ENCODE results near the gene RFX4.

The RFX4 gene

GRCh38 chr12:106648736-106649135, 65.9 kb downstream of the RFX4 start:
- Mint-ChIP-seq H3K9me3 (no peaks in the 10 kb centered on the region), H3K36me3 (no peaks in the 10 kb centered on the region), H3K4me3 (no peak overlapping the region), H3K4me1 (no peaks in the 10 kb centered on the region), H3K27ac (no peak overlapping the region)
- no peak for ATAC-seq
- DNase-seq (ENCODE audit: low spot score in 2 of 2), result peak in 1 of 2 donors; percentile 3

- DNase-seq (ENCODE audit: low spot score in 2 of 2) (peak in 1 of 2 donors; percentile 2), ATAC-seq (no peak)
- H3K9me3 Mint-ChIP-seq, result no peaks in the 10 kb centered on the region
- H3K36me3 Mint-ChIP-seq, result no peaks in the 10 kb centered on the region
- no peak overlapping the region for H3K4me3 Mint-ChIP-seq
- H3K4me1 Mint-ChIP-seq, result no peaks in the 10 kb centered on the region
- H3K27ac Mint-ChIP-seq, result no peak overlapping the region
Observed at GRCh38 chr12:106651552-106651951, 68.7 kb downstream of the RFX4 start.

GRCh38 chr12:106652510-106653015, 69.8 kb downstream of the RFX4 start:
- Mint-ChIP-seq H3K4me1 (no peaks in the 10 kb centered on the region), H3K36me3 (no peaks in the 10 kb centered on the region), H3K4me3 (no peak overlapping the region), H3K9me3 (no peaks in the 10 kb centered on the region), H3K27ac (no peak overlapping the region)
- no peak for ATAC-seq
- peak in 1 of 2 donors; percentile 10 for DNase-seq (ENCODE audit: low spot score in 2 of 2)

- H3K4me1 Mint-ChIP-seq, result no peaks in the 10 kb centered on the region
- H3K4me3 Mint-ChIP-seq, result no peak overlapping the region
- no peaks in the 10 kb centered on the region for H3K36me3 Mint-ChIP-seq
- H3K27ac Mint-ChIP-seq, result no peak overlapping the region
- ATAC-seq, result no peak
- peak in 1 of 2 donors; percentile 32 for DNase-seq (ENCODE audit: low spot score in 2 of 2)
- no peaks in the 10 kb centered on the region for H3K9me3 Mint-ChIP-seq
Observed at GRCh38 chr12:106655577-106655976, 72.8 kb downstream of the RFX4 start.

GRCh38 chr12:106657488-106657887, 74.7 kb downstream of the RFX4 start:
- H3K27ac Mint-ChIP-seq, result no peak overlapping the region
- no peak overlapping the region for H3K4me3 Mint-ChIP-seq
- H3K9me3 Mint-ChIP-seq, result peaks cover 10% of the 10 kb centered on the region
- H3K36me3 Mint-ChIP-seq, result no peaks in the 10 kb centered on the region
- no peaks in the 10 kb centered on the region for H3K4me1 Mint-ChIP-seq
- no peak for DNase-seq (ENCODE audit: low spot score in 2 of 2)
- no peak for ATAC-seq

GRCh38 chr12:106663385-106663784, 80.6 kb downstream of the RFX4 start:
- ATAC-seq, result no peak

GRCh38 chr12:106669216-106669615, 86.4 kb downstream of the RFX4 start:
- no peaks in the 10 kb centered on the region for H3K36me3 Mint-ChIP-seq
- no peak overlapping the region for H3K4me3 Mint-ChIP-seq
- DNase-seq (ENCODE audit: low spot score in 2 of 2) (no peak), ATAC-seq (no peak)
- H3K27ac Mint-ChIP-seq, result no peak overlapping the region
- H3K4me1 Mint-ChIP-seq, result no peaks in the 10 kb centered on the region
- peaks cover 14% of the 10 kb centered on the region for H3K9me3 Mint-ChIP-seq

More at GRCh38 chr12:106663385-106663784, 80.6 kb downstream of the RFX4 start:
- Mint-ChIP-seq H3K9me3 (peaks cover 33% of the 10 kb centered on the region), H3K36me3 (no peaks in the 10 kb centered on the region), H3K4me1 (no peaks in the 10 kb centered on the region), H3K27ac (no peak overlapping the region), H3K4me3 (no peak overlapping the region)
- DNase-seq (ENCODE audit: low spot score in 2 of 2), result no peak

- ATAC-seq, result no peak
- H3K36me3 Mint-ChIP-seq, result no peaks in the 10 kb centered on the region
- DNase-seq (ENCODE audit: low spot score in 2 of 2), result no peak
- H3K27ac Mint-ChIP-seq, result no peak overlapping the region
- no peaks in the 10 kb centered on the region for H3K4me1 Mint-ChIP-seq
- peaks cover 6% of the 10 kb centered on the region for H3K9me3 Mint-ChIP-seq
- no peak overlapping the region for H3K4me3 Mint-ChIP-seq
Observed at GRCh38 chr12:106670131-106670530, 87.3 kb downstream of the RFX4 start.

- H3K4me3 Mint-ChIP-seq, result no peak overlapping the region
- no peak for ATAC-seq
- no peaks in the 10 kb centered on the region for H3K4me1 Mint-ChIP-seq
- no peak for DNase-seq (ENCODE audit: low spot score in 2 of 2)
- no peaks in the 10 kb centered on the region for H3K36me3 Mint-ChIP-seq
- H3K9me3 Mint-ChIP-seq, result no peaks in the 10 kb centered on the region
- no peak overlapping the region for H3K27ac Mint-ChIP-seq
Observed at GRCh38 chr12:106671840-106672239, 89.0 kb downstream of the RFX4 start.

GRCh38 chr12:106672314-106673025, 89.7 kb downstream of the RFX4 start:
- Mint-ChIP-seq H3K27ac (no peak overlapping the region), H3K4me1 (no peaks in the 10 kb centered on the region), H3K4me3 (no peak overlapping the region)

GRCh38 chr12:106673141-106673540, 90.3 kb downstream of the RFX4 start:
- H3K36me3 Mint-ChIP-seq, result no peaks in the 10 kb centered on the region
- H3K4me3 Mint-ChIP-seq, result no peak overlapping the region
- DNase-seq (ENCODE audit: low spot score in 2 of 2) (no peak), ATAC-seq (no peak)
- H3K9me3 Mint-ChIP-seq, result no peaks in the 10 kb centered on the region
- H3K4me1 Mint-ChIP-seq, result no peaks in the 10 kb centered on the region
- H3K27ac Mint-ChIP-seq, result no peak overlapping the region

More at GRCh38 chr12:106672314-106673025, 89.7 kb downstream of the RFX4 start:
- H3K36me3 Mint-ChIP-seq, result no peaks in the 10 kb centered on the region
- DNase-seq (ENCODE audit: low spot score in 2 of 2), result no peak
- ATAC-seq, result no peak
- no peaks in the 10 kb centered on the region for H3K9me3 Mint-ChIP-seq

- no peak overlapping the region for H3K4me3 Mint-ChIP-seq
- H3K27ac Mint-ChIP-seq, result no peak overlapping the region
- no peaks in the 10 kb centered on the region for H3K36me3 Mint-ChIP-seq
- H3K9me3 Mint-ChIP-seq, result no peaks in the 10 kb centered on the region
- H3K4me1 Mint-ChIP-seq, result no peaks in the 10 kb centered on the region
- DNase-seq (ENCODE audit: low spot score in 2 of 2), result peak in 1 of 2 donors; percentile 29
- no peak for ATAC-seq
Observed at GRCh38 chr12:106675651-106676435, 93.0 kb downstream of the RFX4 start.

GRCh38 chr12:106679574-106679973, 96.8 kb downstream of the RFX4 start:
- ATAC-seq, result no peak
- DNase-seq (ENCODE audit: low spot score in 2 of 2), result no peak
- H3K9me3 Mint-ChIP-seq, result no peaks in the 10 kb centered on the region
- no peak overlapping the region for H3K4me3 Mint-ChIP-seq
- no peaks in the 10 kb centered on the region for H3K4me1 Mint-ChIP-seq
- no peaks in the 10 kb centered on the region for H3K36me3 Mint-ChIP-seq
- H3K27ac Mint-ChIP-seq, result no peak overlapping the region

GRCh38 chr12:106680280-106680679, 97.5 kb downstream of the RFX4 start:
- Mint-ChIP-seq H3K36me3 (no peaks in the 10 kb centered on the region), H3K4me3 (no peak overlapping the region), H3K4me1 (no peaks in the 10 kb centered on the region), H3K27ac (no peak overlapping the region), H3K9me3 (no peaks in the 10 kb centered on the region)
- ATAC-seq, result no peak
- DNase-seq (ENCODE audit: low spot score in 2 of 2), result no peak

GRCh38 chr12:106681210-106681609, 98.4 kb downstream of the RFX4 start:
- no peaks in the 10 kb centered on the region for H3K9me3 Mint-ChIP-seq
- DNase-seq (ENCODE audit: low spot score in 2 of 2) (no peak), ATAC-seq (no peak)
- no peak overlapping the region for H3K4me3 Mint-ChIP-seq
- H3K27ac Mint-ChIP-seq, result no peak overlapping the region
- H3K4me1 Mint-ChIP-seq, result no peaks in the 10 kb centered on the region
- no peaks in the 10 kb centered on the region for H3K36me3 Mint-ChIP-seq

Measured in stimulated activated effector memory CD8-positive, alpha-beta T cell treated with anti-CD3 and anti-CD28 coated beads, Interleukin-12 subunit alpha, Interleukin-12 subunit beta, amount 100 ng/mL, for 72 hours (primary cell).